Measurements from ENCODE around the gene WBP1L. TPM values are rescaled to one million over a fixed set of nuclear protein-coding genes. Genes with fewer than 3 reads are reported as not detected.
"Not testable (repeated sequence)": the region's sequence is repeated elsewhere in the genome, so short reads cannot be mapped to it uniquely, and the experiment has no call there.

WBP1L gene
- total RNA-seq, 3 donors from 2014 or later (not counting 1 experiment from before 2014, with no cell fraction given) = 34.6 to 48.4 (median 47.9) TPM

GRCh38 chr10:102844190-102844776 lies 100.5 kb downstream of the WBP1L start:
- peaks cover 11 to 24% of the 10 kb centered on the region in 2 donors for H3K27me3 Mint-ChIP-seq (ENCODE audit: low read depth in 2 of 2)
- intact Hi-C loops (cut with micrococcal nuclease); H3K4me3 ChIP-seq (ENCODE audit: low read length); H3K27ac ChIP-seq (ENCODE audit: low read length); H3K9me3 Mint-ChIP-seq; H3K4me1 ChIP-seq (ENCODE audit: control insufficient read depth, insufficient read depth, low read length); H3K27ac Mint-ChIP-seq; H3K4me3 Mint-ChIP-seq; H3K36me3 ChIP-seq (ENCODE audit: control insufficient read depth, insufficient read depth, low read length); ATAC-seq; H3K36me3 Mint-ChIP-seq; H3K27me3 ChIP-seq (ENCODE audit: control insufficient read depth, insufficient read depth, low read length); H3K4me1 Mint-ChIP-seq; H3K9me3 ChIP-seq (ENCODE audit: control insufficient read depth, insufficient read depth, low read length); DNase-seq: not testable (repeated sequence)
- 88% methylated on average over 4 of the region's 6 CpGs for WGBS (ENCODE audit: insufficient coverage)

- Mint-ChIP-seq H3K9me3 (no peaks in the 10 kb centered on the region), H3K4me1 (no peaks in the 10 kb centered on the region), H3K36me3 (no peaks in the 10 kb centered on the region), H3K4me3 (no peak overlapping the region), H3K27ac (no peak overlapping the region), H3K27me3 (ENCODE audit: low read depth in 2 of 2) (peaks cover 11 to 13% of the 10 kb centered on the region in 2 donors)
- no peaks in the 10 kb centered on the region for H3K9me3 ChIP-seq (ENCODE audit: control insufficient read depth, insufficient read depth, low read length)
- intact Hi-C loops (cut with micrococcal nuclease) = no loop called here
- H3K4me1 ChIP-seq (ENCODE audit: control insufficient read depth, insufficient read depth, low read length) = no peaks in the 10 kb centered on the region
- TF ChIP-seq, protein P1, sequence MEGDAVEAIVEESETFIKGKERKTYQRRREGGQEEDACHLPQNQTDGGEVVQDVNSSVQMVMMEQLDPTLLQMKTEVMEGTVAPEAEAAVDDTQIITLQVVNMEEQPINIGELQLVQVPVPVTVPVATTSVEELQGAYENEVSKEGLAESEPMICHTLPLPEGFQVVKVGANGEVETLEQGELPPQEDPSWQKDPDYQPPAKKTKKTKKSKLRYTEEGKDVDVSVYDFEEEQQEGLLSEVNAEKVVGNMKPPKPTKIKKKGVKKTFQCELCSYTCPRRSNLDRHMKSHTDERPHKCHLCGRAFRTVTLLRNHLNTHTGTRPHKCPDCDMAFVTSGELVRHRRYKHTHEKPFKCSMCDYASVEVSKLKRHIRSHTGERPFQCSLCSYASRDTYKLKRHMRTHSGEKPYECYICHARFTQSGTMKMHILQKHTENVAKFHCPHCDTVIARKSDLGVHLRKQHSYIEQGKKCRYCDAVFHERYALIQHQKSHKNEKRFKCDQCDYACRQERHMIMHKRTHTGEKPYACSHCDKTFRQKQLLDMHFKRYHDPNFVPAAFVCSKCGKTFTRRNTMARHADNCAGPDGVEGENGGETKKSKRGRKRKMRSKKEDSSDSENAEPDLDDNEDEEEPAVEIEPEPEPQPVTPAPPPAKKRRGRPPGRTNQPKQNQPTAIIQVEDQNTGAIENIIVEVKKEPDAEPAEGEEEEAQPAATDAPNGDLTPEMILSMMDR (IDR thresholded peaks at IDR 0.05) = no peak
- no peaks in the 10 kb centered on the region for H3K36me3 ChIP-seq (ENCODE audit: control insufficient read depth, insufficient read depth, low read length)
- H3K4me3 ChIP-seq (ENCODE audit: low read length) = no peak overlapping the region
- DNase-seq = no peak
- no peak overlapping the region for H3K27ac ChIP-seq (ENCODE audit: low read length)
- H3K27me3 ChIP-seq (ENCODE audit: control insufficient read depth, insufficient read depth, low read length) = no peaks in the 10 kb centered on the region
- WGBS (ENCODE audit: insufficient coverage) = 75% methylated on average over 9 of the region's 9 CpGs
- no peak for ATAC-seq
These were observed 101.7 kb downstream of the WBP1L start for GRCh38 chr10:102845352-102845902.

DNA sequence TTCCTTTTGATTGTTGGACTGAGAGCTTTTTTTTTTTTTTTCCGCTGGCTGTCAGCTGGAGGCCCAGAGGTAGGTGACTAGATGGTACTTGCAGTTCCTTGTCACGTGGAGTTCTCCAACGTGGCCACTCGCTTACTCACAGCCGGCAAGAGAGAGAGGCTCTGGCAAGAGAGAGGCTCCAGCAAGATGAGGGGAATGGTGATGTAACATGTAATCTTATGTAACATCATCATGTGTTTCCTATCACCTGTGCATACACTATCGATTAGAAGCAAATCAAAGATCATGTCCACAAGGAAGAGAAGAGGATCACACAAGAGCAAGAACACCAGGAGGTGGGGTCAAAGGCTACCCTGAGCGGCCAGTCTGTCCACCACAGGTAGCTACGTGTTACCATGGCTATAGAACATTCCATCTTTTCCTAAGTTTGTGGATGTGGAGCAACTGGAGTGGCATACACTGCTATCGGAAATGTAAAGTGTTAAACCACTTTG lies 106.3 kb downstream of the WBP1L start:
- no peaks in the 10 kb centered on the region for H3K27me3 ChIP-seq (ENCODE audit: control insufficient read depth, insufficient read depth, low read length)
- ATAC-seq = no peak
- peaks cover 8 to 9% of the 10 kb centered on the region in 2 donors for H3K4me1 Mint-ChIP-seq
- no peak overlapping the region for H3K27ac ChIP-seq (ENCODE audit: low read length)
- no peaks in the 10 kb centered on the region for H3K36me3 Mint-ChIP-seq
- no peak overlapping the region for H3K27ac Mint-ChIP-seq
- H3K4me3 ChIP-seq (ENCODE audit: low read length) = no peak overlapping the region
- no peaks in the 10 kb centered on the region for H3K36me3 ChIP-seq (ENCODE audit: control insufficient read depth, insufficient read depth, low read length)
- TF ChIP-seq, protein P1 (IDR thresholded peaks at IDR 0.05) = no peak
- no peaks in the 10 kb centered on the region for H3K9me3 ChIP-seq (ENCODE audit: control insufficient read depth, insufficient read depth, low read length)
- WGBS (ENCODE audit: insufficient coverage) = 94% methylated on average over 9 of the region's 9 CpGs
- no peaks in the 10 kb centered on the region for H3K27me3 Mint-ChIP-seq (ENCODE audit: low read depth in 2 of 2)
- intact Hi-C loops (cut with micrococcal nuclease) = no loop called here
- peaks cover 5% of the 10 kb centered on the region for H3K4me1 ChIP-seq (ENCODE audit: control insufficient read depth, insufficient read depth, low read length)
- H3K4me3 Mint-ChIP-seq = no peak overlapping the region
- H3K9me3 Mint-ChIP-seq = no peaks in the 10 kb centered on the region
- no peak for DNase-seq

DNA sequence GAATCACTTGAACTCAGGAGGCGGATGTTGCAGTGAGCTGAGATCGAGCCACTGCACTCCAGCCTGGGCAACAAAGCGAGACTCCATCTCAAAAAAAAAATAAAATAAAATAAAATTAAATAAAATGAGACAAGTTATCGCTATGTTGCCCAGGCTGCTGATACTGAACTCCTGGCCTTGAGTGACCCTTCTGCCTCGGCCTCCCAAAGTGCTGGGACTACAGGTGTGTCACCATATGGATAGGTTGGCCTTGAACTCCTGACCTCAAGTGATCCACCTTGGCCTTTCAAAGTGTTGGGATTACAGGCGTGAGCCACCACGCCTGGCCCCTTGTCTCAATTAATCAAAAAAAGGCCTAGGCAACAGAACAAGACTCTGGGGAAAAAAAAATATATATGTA lies 109.5 kb downstream of the WBP1L start:
- H3K4me1 Mint-ChIP-seq = peaks cover 16 to 19% of the 10 kb centered on the region in 2 donors
- H3K36me3 Mint-ChIP-seq; H3K4me1 ChIP-seq (ENCODE audit: control insufficient read depth, insufficient read depth, low read length); H3K27ac ChIP-seq (ENCODE audit: low read length); H3K9me3 Mint-ChIP-seq; H3K27ac Mint-ChIP-seq; H3K36me3 ChIP-seq (ENCODE audit: control insufficient read depth, insufficient read depth, low read length); DNase-seq; H3K27me3 Mint-ChIP-seq (ENCODE audit: low read depth in 2 of 2); intact Hi-C loops (cut with micrococcal nuclease); H3K4me3 ChIP-seq (ENCODE audit: low read length); ATAC-seq; H3K9me3 ChIP-seq (ENCODE audit: control insufficient read depth, insufficient read depth, low read length); H3K27me3 ChIP-seq (ENCODE audit: control insufficient read depth, insufficient read depth, low read length); H3K4me3 Mint-ChIP-seq: not testable (repeated sequence)
- 100% methylated on average over 6 of the region's 7 CpGs for WGBS (ENCODE audit: insufficient coverage)

- H3K4me3 ChIP-seq (ENCODE audit: low read length); DNase-seq; intact Hi-C loops (cut with micrococcal nuclease); H3K4me1 ChIP-seq (ENCODE audit: control insufficient read depth, insufficient read depth, low read length); H3K36me3 Mint-ChIP-seq; H3K36me3 ChIP-seq (ENCODE audit: control insufficient read depth, insufficient read depth, low read length); H3K27me3 ChIP-seq (ENCODE audit: control insufficient read depth, insufficient read depth, low read length); H3K27ac Mint-ChIP-seq; ATAC-seq; H3K9me3 Mint-ChIP-seq; H3K9me3 ChIP-seq (ENCODE audit: control insufficient read depth, insufficient read depth, low read length); H3K27me3 Mint-ChIP-seq (ENCODE audit: low read depth in 2 of 2); H3K27ac ChIP-seq (ENCODE audit: low read length): not testable (repeated sequence)
- Mint-ChIP-seq H3K4me3 (peak overlapping the region; percentile 42), H3K4me1 (peaks cover 16 to 19% of the 10 kb centered on the region in 2 donors)
- WGBS (ENCODE audit: insufficient coverage) = 93% methylated on average over 10 of the region's 11 CpGs
These were observed 112.1 kb downstream of the WBP1L start for GRCh38 chr10:102855731-102856436.

Data from natural killer cell (primary cell).